WTC11 (cell line): ENCODE results near the gene ACTRT2. TPM values are rescaled to one million over a fixed set of nuclear protein-coding genes. Genes with fewer than 3 reads are reported as not detected.

Experiments used
- ATAC-seq: fragments of 200-7000 bp; cut with Tn5 transposase; 2 replicates; pipeline ENCODE4 v1.10.0; 2021; ENCODE audit warnings: mild to moderate bottlenecking, moderate library complexity
- CTCF ChIA-PET: fragments of 300-600 bp; sonication (Branson Sonifier 250); formaldehyde crosslinking; loops from one replicate; lab custom pipeline; 2021; ENCODE audit warnings: antibody characterized with exemption; lab: Charles Lee
- POLR2A ChIA-PET: fragments of 350-600 bp; sonication (Branson Sonifier 250); formaldehyde crosslinking; loops from one replicate; lab custom pipeline; 2021; ENCODE audit warnings: antibody characterized with exemption; lab: Charles Lee
- DNase-seq: peaks from one replicate; pipeline ENCODE4 v3.0.0; 2021; ENCODE audit warnings: low spot score
- H3K27ac Mint-ChIP-seq: 2 replicates; pipeline ENCODE4 v1.8.0; 2021; ENCODE audit warnings: mixed read lengths
- H3K27me3 Mint-ChIP-seq: 2 replicates; pipeline ENCODE4 v1.8.0; 2021; ENCODE audit warnings: low read depth, mild to moderate bottlenecking, moderate library complexity, mixed read lengths
- H3K36me3 Mint-ChIP-seq: 2 replicates; pipeline ENCODE4 v1.8.0; 2021; ENCODE audit warnings: mixed read lengths
- H3K4me1 Mint-ChIP-seq: 2 replicates; pipeline ENCODE4 v1.8.0; 2022; ENCODE audit warnings: mixed read lengths
- H3K4me3 Mint-ChIP-seq: 2 replicates; pipeline ENCODE4 v1.8.0; 2021; ENCODE audit warnings: mild to moderate bottlenecking, moderate library complexity, mixed read lengths
- H3K9me3 Mint-ChIP-seq: 2 replicates; pipeline ENCODE4 v1.8.0; 2021; ENCODE audit warnings: mixed read lengths
- CBFB ChIP-seq: sonication (generic); formaldehyde crosslinking; IDR thresholded peaks from 2 replicates; pipeline ENCODE4 v1.8.1; 2022; ENCODE audit warnings: mild to moderate bottlenecking, low read depth, missing genetic modification reagents
- EMX1 ChIP-seq: fragments of 250-450 bp; sonication (Bioruptor Pico); IDR thresholded peaks from 2 replicates; pipeline ENCODE4 v1.8.0; 2021; ENCODE audit warnings: mild to moderate bottlenecking
- IRF2 ChIP-seq: sonication (generic); formaldehyde crosslinking; IDR thresholded peaks from 2 replicates; pipeline ENCODE4 v1.8.0; 2022; ENCODE audit warnings: low read depth, missing genetic modification reagents, borderline replicate concordance
- JUN ChIP-seq: sonication (generic); formaldehyde crosslinking; IDR thresholded peaks from 2 replicates; pipeline ENCODE4 v1.8.0; 2023; ENCODE audit warnings: mild to moderate bottlenecking, missing genetic modification reagents
- NFE2L1 ChIP-seq: sonication (generic); formaldehyde crosslinking; IDR thresholded peaks from 2 replicates; pipeline ENCODE4 v1.8.1; 2023; ENCODE audit warnings: missing genetic modification reagents
- PRRX2 ChIP-seq: fragments of 250-450 bp; sonication (Bioruptor Pico); IDR thresholded peaks from 2 replicates; pipeline ENCODE4 v1.8.0; 2021; ENCODE audit warnings: mild to moderate bottlenecking
- SMAD3 ChIP-seq: sonication (generic); formaldehyde crosslinking; IDR thresholded peaks from 2 replicates; pipeline ENCODE4 v1.8.0; 2022; ENCODE audit warnings: missing genetic modification reagents, mild to moderate bottlenecking, borderline replicate concordance
- SMAD4 ChIP-seq: sonication (generic); formaldehyde crosslinking; IDR thresholded peaks from 2 replicates; pipeline ENCODE4 v1.8.0; 2022; ENCODE audit warnings: mild to moderate bottlenecking, missing genetic modification reagents
- SOX15 ChIP-seq: fragments of 250-450 bp; sonication (Bioruptor Pico); IDR thresholded peaks from 2 replicates; pipeline ENCODE4 v1.9.0; 2021; ENCODE audit warnings: mild to moderate bottlenecking
- SP1 ChIP-seq: sonication (generic); formaldehyde crosslinking; conservative IDR thresholded peaks from 2 replicates; pipeline ENCODE4 v1.8.1; 2022; ENCODE audit warnings: missing genetic modification reagents
- TEAD1 ChIP-seq: sonication (generic); formaldehyde crosslinking; IDR thresholded peaks from 2 replicates; pipeline ENCODE4 v1.8.0; 2022; ENCODE audit warnings: mild to moderate bottlenecking, missing genetic modification reagents
- TEAD4 ChIP-seq: sonication (generic); formaldehyde crosslinking; IDR thresholded peaks from 2 replicates; pipeline ENCODE4 v1.8.0; 2022; ENCODE audit warnings: mild to moderate bottlenecking, missing genetic modification reagents
- TP53 ChIP-seq: sonication (generic); formaldehyde crosslinking; IDR thresholded peaks from 2 replicates; pipeline ENCODE4 v1.8.1; 2023; ENCODE audit warnings: mild to moderate bottlenecking, missing genetic modification reagents
- ZBTB21 ChIP-seq: sonication (generic); formaldehyde crosslinking; IDR thresholded peaks from 2 replicates; pipeline ENCODE4 v1.8.1; 2023; ENCODE audit warnings: mild to moderate bottlenecking, missing genetic modification reagents, borderline replicate concordance
- ZNF138 ChIP-seq: sonication (generic); formaldehyde crosslinking; conservative IDR thresholded peaks from 2 replicates; pipeline ENCODE4 v1.8.1; 2022; ENCODE audit warnings: mild to moderate bottlenecking, moderate library complexity, missing genetic modification reagents
- ZNF232 ChIP-seq: sonication (generic); formaldehyde crosslinking; IDR thresholded peaks from 2 replicates; pipeline ENCODE4 v1.8.0; 2022; ENCODE audit warnings: mild to moderate bottlenecking, missing genetic modification reagents
- ZNF396 ChIP-seq: fragments of 250-450 bp; sonication (Bioruptor Pico); IDR thresholded peaks from 2 replicates; pipeline ENCODE4 v1.8.0; 2021; ENCODE audit warnings: mild to moderate bottlenecking, moderate library complexity, borderline replicate concordance
- total RNA-seq: library from RNA; stranded (reverse); gene quantifications from 3 replicates; pipeline ENCODE4 v1.2.3, GENCODE V29; 2021
- TF ChIP-seq, protein P1 (sequence below): sonication (generic); formaldehyde crosslinking; IDR thresholded peaks from 2 replicates; pipeline ENCODE4 v1.8.1; 2023; ENCODE audit warnings: mild to moderate bottlenecking, missing genetic modification reagents, moderate library complexity
- TF ChIP-seq, protein P2 (sequence below): fragments of 250-450 bp; sonication (Bioruptor Pico); IDR thresholded peaks from 2 replicates; pipeline ENCODE4 v1.9.0; 2021; ENCODE audit warnings: mild to moderate bottlenecking, borderline replicate concordance
- TF ChIP-seq, protein P3 (sequence below): sonication (generic); formaldehyde crosslinking; IDR thresholded peaks from 2 replicates; pipeline ENCODE4 v1.8.1; 2023; ENCODE audit warnings: mild to moderate bottlenecking, missing genetic modification reagents, moderate library complexity
- TF ChIP-seq, protein P4 (sequence below): fragments of 250-450 bp; sonication (Bioruptor Pico); IDR thresholded peaks from 2 replicates; pipeline ENCODE4 v1.9.0; 2021; ENCODE audit warnings: moderate library complexity, mild to moderate bottlenecking, inconsistent platforms, borderline replicate concordance
- TF ChIP-seq, protein P5 (sequence below): sonication (generic); formaldehyde crosslinking; IDR thresholded peaks from 2 replicates; pipeline ENCODE4 v1.8.1; 2023; ENCODE audit warnings: mild to moderate bottlenecking, moderate library complexity, missing genetic modification reagents
- TF ChIP-seq, protein P6 (sequence below): sonication (generic); formaldehyde crosslinking; IDR thresholded peaks from 2 replicates; pipeline ENCODE4 v1.8.1; 2023; ENCODE audit warnings: mild to moderate bottlenecking, missing genetic modification reagents

The ACTRT2 gene
- total RNA-seq, 1 experiment from 2014 or later, result not detected

DNA sequence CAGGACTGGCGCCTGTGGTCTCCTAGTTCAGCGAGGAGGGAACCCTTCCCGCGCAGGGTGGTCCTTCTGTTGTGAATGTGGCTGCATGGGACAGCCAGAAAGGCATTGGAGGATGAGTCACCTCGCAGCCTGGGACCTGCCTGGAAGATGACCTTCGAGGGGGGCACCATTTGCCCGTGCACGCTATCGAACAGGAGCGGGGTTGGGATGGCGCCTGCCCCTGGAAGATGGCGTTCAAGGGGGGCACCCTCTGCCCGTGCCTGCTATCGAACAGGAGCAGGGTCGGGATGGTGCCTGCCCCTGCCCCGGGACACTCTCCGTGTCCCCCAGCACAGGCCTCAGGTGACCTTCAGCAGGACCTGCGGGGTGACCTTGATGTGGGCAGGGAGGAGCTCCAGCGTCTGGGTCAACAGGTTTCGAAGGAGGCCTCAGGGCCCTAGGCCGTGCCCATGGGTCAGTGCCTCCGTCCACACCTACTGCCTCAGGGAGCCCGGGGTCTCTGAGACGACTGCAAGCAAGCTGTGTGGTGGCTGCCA is 1.7 kb upstream of the ACTRT2 start:
- ChIA-PET POLR2A (no interaction called here), CTCF (no interaction called here)
- H3K4me1 Mint-ChIP-seq, result peaks cover 8% of the 10 kb centered on the region; the same call in 1 of the 2 replicates
- no peak for TF ChIP-seq CBFB (CRISPR knock-in tag)
- TF ChIP-seq PRRX2 (CRISPR knock-in tag), result no peak
- TF ChIP-seq JUN (CRISPR knock-in tag), result no peak
- TF ChIP-seq, protein P1, sequence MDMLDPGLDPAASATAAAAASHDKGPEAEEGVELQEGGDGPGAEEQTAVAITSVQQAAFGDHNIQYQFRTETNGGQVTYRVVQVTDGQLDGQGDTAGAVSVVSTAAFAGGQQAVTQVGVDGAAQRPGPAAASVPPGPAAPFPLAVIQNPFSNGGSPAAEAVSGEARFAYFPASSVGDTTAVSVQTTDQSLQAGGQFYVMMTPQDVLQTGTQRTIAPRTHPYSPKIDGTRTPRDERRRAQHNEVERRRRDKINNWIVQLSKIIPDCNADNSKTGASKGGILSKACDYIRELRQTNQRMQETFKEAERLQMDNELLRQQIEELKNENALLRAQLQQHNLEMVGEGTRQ (CRISPR knock-in tag), result no peak
- TF ChIP-seq TEAD1 (CRISPR knock-in tag), result no peak
- peaks cover 19% of the 10 kb centered on the region for H3K9me3 Mint-ChIP-seq
- H3K27me3 Mint-ChIP-seq, result peaks cover 2% of the 10 kb centered on the region; the same call in 1 of the 2 replicates
- H3K36me3 Mint-ChIP-seq, result peaks cover 12% of the 10 kb centered on the region; the same call in 1 of the 2 replicates
- no peak for ATAC-seq
- H3K27ac Mint-ChIP-seq, result no peak overlapping the region
- DNase-seq, result no peak
- H3K4me3 Mint-ChIP-seq, result no peak overlapping the region

DNA sequence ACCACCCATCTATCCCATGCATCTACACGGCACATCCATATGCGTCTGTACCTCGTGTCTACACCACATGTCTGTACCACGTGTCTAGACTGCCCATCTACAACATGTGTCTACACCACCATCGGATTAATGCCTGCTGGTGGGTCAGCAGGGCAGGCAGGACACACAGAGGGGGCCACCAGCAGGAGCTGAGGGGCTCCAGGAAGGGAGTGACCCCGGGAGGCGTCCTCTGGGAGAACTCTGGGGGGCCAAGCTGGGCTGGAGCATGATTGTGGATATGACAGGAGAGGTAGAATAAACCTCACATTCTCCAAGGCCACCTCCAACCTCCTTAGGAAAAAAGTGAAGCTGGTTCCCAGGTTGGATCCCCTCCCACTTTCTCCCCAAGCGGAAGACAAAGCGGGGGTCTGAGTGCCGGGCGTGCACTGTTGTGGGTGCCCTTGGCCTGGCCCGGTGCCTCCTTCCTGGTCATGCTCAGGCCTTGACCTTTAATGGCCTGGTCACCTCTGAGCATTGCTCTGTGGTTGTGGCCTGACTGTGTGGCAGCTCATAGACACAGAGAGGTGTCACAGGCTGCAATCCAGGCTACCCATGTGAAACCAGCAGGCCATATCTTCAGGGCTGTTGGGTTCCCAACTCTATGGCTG is 881 bp upstream of the ACTRT2 start:
- H3K4me1 Mint-ChIP-seq, result peaks cover 8% of the 10 kb centered on the region; the same call in 1 of the 2 replicates
- no peak for ATAC-seq
- CTCF ChIA-PET, result interaction anchor here (1.7 kb wide), 2 partner anchors 8 to 404 kb away, joined by 4 to 9 read pairs; no protein-coding TSS in a partner anchor

DNA sequence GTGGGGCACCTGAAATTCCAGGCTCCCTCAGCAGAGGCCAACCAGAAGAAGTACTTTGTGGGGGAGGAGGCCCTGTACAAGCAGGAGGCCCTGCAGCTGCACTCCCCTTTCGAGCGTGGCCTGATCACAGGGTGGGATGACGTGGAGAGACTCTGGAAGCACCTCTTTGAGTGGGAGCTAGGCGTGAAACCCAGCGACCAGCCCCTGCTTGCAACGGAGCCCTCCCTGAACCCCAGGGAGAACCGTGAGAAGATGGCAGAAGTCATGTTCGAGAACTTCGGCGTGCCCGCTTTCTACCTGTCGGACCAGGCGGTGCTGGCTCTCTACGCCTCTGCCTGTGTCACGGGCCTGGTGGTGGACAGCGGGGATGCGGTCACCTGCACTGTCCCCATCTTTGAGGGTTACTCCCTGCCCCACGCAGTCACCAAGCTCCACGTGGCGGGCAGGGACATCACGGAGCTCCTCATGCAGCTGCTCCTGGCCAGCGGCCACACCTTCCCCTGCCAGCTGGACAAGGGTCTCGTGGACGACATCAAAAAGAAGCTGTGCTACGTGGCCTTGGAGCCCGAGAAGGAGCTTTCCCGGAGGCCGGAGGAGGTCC is 634 bp downstream of the ACTRT2 start:
- Mint-ChIP-seq H3K27ac (no peak overlapping the region), H3K36me3 (peaks cover 12% of the 10 kb centered on the region; the same call in 1 of the 2 replicates), H3K27me3 (peaks cover 2% of the 10 kb centered on the region; the same call in 1 of the 2 replicates), H3K4me1 (peaks cover 8% of the 10 kb centered on the region; the same call in 1 of the 2 replicates), H3K9me3 (peaks cover 19% of the 10 kb centered on the region), H3K4me3 (no peak overlapping the region)
- ATAC-seq, result no peak
- DNase-seq, result no peak
- POLR2A ChIA-PET, result no interaction called here
- CTCF ChIA-PET, result interaction anchor here (0.5 to 1.7 kb wide), 5 partner anchors 10 to 403 kb away, joined by 3 to 9 read pairs (median 4); no protein-coding TSS in a partner anchor
- TF ChIP-seq NFE2L1 (CRISPR knock-in tag) (no peak), ZNF232 (CRISPR knock-in tag) (no peak), SMAD4 (CRISPR knock-in tag) (no peak), TP53 (CRISPR knock-in tag) (no peak)
- TF ChIP-seq, protein P2, sequence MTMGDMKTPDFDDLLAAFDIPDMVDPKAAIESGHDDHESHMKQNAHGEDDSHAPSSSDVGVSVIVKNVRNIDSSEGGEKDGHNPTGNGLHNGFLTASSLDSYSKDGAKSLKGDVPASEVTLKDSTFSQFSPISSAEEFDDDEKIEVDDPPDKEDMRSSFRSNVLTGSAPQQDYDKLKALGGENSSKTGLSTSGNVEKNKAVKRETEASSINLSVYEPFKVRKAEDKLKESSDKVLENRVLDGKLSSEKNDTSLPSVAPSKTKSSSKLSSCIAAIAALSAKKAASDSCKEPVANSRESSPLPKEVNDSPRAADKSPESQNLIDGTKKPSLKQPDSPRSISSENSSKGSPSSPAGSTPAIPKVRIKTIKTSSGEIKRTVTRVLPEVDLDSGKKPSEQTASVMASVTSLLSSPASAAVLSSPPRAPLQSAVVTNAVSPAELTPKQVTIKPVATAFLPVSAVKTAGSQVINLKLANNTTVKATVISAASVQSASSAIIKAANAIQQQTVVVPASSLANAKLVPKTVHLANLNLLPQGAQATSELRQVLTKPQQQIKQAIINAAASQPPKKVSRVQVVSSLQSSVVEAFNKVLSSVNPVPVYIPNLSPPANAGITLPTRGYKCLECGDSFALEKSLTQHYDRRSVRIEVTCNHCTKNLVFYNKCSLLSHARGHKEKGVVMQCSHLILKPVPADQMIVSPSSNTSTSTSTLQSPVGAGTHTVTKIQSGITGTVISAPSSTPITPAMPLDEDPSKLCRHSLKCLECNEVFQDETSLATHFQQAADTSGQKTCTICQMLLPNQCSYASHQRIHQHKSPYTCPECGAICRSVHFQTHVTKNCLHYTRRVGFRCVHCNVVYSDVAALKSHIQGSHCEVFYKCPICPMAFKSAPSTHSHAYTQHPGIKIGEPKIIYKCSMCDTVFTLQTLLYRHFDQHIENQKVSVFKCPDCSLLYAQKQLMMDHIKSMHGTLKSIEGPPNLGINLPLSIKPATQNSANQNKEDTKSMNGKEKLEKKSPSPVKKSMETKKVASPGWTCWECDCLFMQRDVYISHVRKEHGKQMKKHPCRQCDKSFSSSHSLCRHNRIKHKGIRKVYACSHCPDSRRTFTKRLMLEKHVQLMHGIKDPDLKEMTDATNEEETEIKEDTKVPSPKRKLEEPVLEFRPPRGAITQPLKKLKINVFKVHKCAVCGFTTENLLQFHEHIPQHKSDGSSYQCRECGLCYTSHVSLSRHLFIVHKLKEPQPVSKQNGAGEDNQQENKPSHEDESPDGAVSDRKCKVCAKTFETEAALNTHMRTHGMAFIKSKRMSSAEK (CRISPR knock-in tag), result no peak
- TF ChIP-seq, protein P1 (CRISPR knock-in tag), result no peak

More for the DNA sequence above, 881 bp upstream of the ACTRT2 start:
- Mint-ChIP-seq H3K4me3 (no peak overlapping the region), H3K27me3 (peaks cover 2% of the 10 kb centered on the region; the same call in 1 of the 2 replicates), H3K9me3 (peaks cover 19% of the 10 kb centered on the region), H3K27ac (no peak overlapping the region), H3K36me3 (peaks cover 12% of the 10 kb centered on the region; the same call in 1 of the 2 replicates)
- POLR2A ChIA-PET, result no interaction called here
- TF ChIP-seq, protein P3, sequence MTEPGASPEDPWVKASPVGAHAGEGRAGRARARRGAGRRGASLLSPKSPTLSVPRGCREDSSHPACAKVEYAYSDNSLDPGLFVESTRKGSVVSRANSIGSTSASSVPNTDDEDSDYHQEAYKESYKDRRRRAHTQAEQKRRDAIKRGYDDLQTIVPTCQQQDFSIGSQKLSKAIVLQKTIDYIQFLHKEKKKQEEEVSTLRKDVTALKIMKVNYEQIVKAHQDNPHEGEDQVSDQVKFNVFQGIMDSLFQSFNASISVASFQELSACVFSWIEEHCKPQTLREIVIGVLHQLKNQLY (CRISPR knock-in tag), result no peak
- TF ChIP-seq SOX15 (no peak), ZBTB21 (CRISPR knock-in tag) (no peak), PRRX2 (CRISPR knock-in tag) (no peak), TEAD4 (CRISPR knock-in tag) (no peak), IRF2 (CRISPR knock-in tag) (no peak), ZNF138 (no peak), SMAD3 (CRISPR knock-in tag) (no peak), EMX1 (CRISPR knock-in tag) (no peak), SP1 (CRISPR knock-in tag) (no peak), ZNF396 (CRISPR knock-in tag) (no peak), TEAD1 (CRISPR knock-in tag) (no peak)
- TF ChIP-seq, protein P4, sequence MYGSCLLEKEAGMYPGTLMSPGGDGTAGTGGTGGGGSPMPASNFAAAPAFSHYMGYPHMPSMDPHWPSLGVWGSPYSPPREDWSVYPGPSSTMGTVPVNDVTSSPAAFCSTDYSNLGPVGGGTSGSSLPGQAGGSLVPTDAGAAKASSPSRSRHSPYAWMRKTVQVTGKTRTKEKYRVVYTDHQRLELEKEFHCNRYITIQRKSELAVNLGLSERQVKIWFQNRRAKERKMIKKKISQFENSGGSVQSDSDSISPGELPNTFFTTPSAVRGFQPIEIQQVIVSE, result no peak
- TF ChIP-seq, protein P5, sequence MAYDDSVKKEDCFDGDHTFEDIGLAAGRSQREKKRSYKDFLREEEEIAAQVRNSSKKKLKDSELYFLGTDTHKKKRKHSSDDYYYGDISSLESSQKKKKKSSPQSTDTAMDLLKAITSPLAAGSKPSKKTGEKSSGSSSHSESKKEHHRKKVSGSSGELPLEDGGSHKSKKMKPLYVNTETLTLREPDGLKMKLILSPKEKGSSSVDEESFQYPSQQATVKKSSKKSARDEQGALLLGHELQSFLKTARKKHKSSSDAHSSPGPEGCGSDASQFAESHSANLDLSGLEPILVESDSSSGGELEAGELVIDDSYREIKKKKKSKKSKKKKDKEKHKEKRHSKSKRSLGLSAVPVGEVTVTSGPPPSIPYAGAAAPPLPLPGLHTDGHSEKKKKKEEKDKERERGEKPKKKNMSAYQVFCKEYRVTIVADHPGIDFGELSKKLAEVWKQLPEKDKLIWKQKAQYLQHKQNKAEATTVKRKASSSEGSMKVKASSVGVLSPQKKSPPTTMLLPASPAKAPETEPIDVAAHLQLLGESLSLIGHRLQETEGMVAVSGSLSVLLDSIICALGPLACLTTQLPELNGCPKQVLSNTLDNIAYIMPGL (CRISPR knock-in tag), result no peak
- TF ChIP-seq, protein P6, sequence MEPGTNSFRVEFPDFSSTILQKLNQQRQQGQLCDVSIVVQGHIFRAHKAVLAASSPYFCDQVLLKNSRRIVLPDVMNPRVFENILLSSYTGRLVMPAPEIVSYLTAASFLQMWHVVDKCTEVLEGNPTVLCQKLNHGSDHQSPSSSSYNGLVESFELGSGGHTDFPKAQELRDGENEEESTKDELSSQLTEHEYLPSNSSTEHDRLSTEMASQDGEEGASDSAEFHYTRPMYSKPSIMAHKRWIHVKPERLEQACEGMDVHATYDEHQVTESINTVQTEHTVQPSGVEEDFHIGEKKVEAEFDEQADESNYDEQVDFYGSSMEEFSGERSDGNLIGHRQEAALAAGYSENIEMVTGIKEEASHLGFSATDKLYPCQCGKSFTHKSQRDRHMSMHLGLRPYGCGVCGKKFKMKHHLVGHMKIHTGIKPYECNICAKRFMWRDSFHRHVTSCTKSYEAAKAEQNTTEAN (CRISPR knock-in tag), result no peak
- DNase-seq, result no peak
